GM12865 (cell line): ENCODE results near the gene FARS2.
"Not testable (repeated sequence)": the region's sequence is repeated elsewhere in the genome, so short reads cannot be mapped to it uniquely, and the experiment has no call there.

ENCODE experiments used
- DNase-seq: peaks from one replicate; pipeline ENCODE4 v3.0.0; 2010; ENCODE audit warnings: low read depth
- H3K4me3 ChIP-seq: 2 replicates; pipeline ENCODE4 v1.5.1; 2011; ENCODE audit warnings: mild to moderate bottlenecking, low read depth, low read length, control low read depth
- TF ChIP-seq, protein P1 (sequence below): IDR thresholded peaks from 2 replicates; pipeline ENCODE4 v1.5.1; 2011; ENCODE audit warnings: low read length, control low read depth, low read depth, inconsistent platforms; ENCODE audit not compliant: insufficient read depth; ENCODE audit errors: missing control alignments

Gene FARS2

DNA sequence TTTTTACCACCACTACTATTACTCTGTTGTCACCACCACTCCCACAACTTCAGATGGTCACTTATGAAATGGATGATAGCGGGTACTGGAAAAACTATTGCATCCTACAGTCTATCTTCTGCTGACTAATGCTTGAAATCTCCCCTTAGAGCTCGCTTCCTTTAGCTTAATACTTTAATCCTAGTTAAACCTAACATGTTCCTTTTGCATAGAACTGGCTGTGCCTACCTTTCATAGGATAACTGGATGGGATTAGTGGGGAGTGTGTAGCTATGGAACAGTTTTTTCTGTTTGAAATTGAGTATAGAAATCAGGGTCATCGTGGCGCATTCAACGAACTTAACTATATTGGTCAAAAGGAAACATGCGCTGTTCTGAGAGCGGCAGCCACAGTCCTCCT lies 294.7 kb downstream of the FARS2 start:
- no peak for DNase-seq

DNA sequence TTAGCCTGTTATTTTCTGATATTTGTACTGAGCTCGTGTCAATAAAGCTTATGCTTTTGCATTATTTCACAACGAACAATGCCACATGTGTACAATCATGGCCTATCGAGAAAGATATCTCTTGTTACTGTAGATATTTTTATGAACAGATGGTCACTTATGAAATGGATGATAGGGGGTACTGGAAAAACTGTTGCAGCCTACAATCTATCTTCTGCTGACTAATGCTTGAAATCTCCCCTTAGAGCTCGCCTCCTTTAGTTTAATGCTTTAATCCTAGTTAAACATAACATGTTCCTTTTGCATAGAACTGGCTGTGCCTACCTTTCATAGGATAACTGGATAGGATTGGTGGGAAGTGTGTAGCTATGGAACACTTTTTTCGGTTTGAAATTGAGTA lies 296.2 kb downstream of the FARS2 start:
- no peak for DNase-seq
- H3K4me3 ChIP-seq: no peak overlapping the region
- TF ChIP-seq, protein P1, sequence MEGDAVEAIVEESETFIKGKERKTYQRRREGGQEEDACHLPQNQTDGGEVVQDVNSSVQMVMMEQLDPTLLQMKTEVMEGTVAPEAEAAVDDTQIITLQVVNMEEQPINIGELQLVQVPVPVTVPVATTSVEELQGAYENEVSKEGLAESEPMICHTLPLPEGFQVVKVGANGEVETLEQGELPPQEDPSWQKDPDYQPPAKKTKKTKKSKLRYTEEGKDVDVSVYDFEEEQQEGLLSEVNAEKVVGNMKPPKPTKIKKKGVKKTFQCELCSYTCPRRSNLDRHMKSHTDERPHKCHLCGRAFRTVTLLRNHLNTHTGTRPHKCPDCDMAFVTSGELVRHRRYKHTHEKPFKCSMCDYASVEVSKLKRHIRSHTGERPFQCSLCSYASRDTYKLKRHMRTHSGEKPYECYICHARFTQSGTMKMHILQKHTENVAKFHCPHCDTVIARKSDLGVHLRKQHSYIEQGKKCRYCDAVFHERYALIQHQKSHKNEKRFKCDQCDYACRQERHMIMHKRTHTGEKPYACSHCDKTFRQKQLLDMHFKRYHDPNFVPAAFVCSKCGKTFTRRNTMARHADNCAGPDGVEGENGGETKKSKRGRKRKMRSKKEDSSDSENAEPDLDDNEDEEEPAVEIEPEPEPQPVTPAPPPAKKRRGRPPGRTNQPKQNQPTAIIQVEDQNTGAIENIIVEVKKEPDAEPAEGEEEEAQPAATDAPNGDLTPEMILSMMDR: no peak

More for the DNA sequence above, 294.7 kb downstream of the FARS2 start:
- H3K4me3 ChIP-seq: no peak overlapping the region
- TF ChIP-seq, protein P1: no peak

- H3K4me3 ChIP-seq: no peak overlapping the region
- TF ChIP-seq, protein P1: no peak
- no peak for DNase-seq
Observed at GRCh38 chr6:5559651-5560050, 298.3 kb downstream of the FARS2 start.

GRCh38 chr6:5562277-5562676 lies 301.0 kb downstream of the FARS2 start:
- no peak for DNase-seq
- TF ChIP-seq, protein P1: no peak

GRCh38 chr6:5563086-5563485 lies 301.8 kb downstream of the FARS2 start:
- TF ChIP-seq, protein P1: no peak
- no peak for DNase-seq
- H3K4me3 ChIP-seq: no peak overlapping the region

More at GRCh38 chr6:5562277-5562676, 301.0 kb downstream of the FARS2 start:
- H3K4me3 ChIP-seq: no peak overlapping the region

DNA sequence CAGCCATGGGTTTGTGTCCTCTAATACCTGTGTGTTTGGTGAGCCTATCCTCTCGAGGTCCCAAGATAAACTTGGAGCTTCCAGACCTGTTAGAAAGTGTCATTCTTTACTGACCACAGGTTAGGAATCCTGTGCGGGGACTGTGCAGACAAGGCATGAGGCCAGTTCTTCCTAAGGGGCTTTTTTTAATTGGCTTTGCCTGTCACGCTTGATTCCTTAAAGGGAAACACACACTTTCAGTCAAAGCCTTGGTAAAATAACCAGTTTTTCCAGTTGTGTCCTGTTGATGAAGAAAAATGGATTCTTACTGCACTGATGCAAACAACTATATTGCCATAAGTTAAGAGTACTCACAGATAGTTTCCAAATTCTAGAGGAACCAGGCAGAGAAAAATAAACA lies 303.4 kb downstream of the FARS2 start:
- DNase-seq, H3K4me3 ChIP-seq: not testable (repeated sequence)

- TF ChIP-seq, protein P1: no peak
- DNase-seq: no peak
- H3K4me3 ChIP-seq: no peak overlapping the region
Observed at GRCh38 chr6:5565971-5566370, 304.7 kb downstream of the FARS2 start.
